GM12875 (cell line): ENCODE data around the gene CLSTN2.

Source experiments
- H3K4me3 ChIP-seq: one replicate; pipeline ENCODE4 v1.5.1; 2011; ENCODE audit warnings: low read depth, low read length, control low read depth
- TF ChIP-seq, protein P1 (sequence below): IDR thresholded peaks from 2 replicates; pipeline ENCODE4 v1.5.1; 2011; ENCODE audit warnings: low read depth, mild to moderate bottlenecking, control low read depth, inconsistent platforms, low read length, moderate library complexity, borderline replicate concordance; ENCODE audit not compliant: insufficient read depth

CLSTN2 gene

DNA sequence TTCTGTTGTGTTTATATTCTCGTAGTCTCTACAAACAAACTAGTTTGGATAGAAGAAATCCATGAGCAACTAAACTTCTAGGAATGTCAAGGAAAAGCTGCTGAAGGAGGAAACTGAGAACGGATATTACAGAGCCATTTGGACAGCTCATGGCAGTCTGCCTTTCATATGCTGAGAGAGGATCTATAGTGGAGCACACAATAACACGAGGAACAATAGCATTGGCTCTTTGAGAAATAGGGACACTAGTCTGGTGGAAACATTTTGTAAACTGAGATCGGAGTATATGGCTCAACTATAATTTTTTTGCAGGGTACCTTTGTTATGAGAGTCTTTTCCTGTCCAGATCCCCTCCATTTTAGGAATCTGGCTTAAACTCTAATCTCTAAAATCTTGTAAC lies 200.5 kb downstream of the CLSTN2 start:
- TF ChIP-seq, protein P1, sequence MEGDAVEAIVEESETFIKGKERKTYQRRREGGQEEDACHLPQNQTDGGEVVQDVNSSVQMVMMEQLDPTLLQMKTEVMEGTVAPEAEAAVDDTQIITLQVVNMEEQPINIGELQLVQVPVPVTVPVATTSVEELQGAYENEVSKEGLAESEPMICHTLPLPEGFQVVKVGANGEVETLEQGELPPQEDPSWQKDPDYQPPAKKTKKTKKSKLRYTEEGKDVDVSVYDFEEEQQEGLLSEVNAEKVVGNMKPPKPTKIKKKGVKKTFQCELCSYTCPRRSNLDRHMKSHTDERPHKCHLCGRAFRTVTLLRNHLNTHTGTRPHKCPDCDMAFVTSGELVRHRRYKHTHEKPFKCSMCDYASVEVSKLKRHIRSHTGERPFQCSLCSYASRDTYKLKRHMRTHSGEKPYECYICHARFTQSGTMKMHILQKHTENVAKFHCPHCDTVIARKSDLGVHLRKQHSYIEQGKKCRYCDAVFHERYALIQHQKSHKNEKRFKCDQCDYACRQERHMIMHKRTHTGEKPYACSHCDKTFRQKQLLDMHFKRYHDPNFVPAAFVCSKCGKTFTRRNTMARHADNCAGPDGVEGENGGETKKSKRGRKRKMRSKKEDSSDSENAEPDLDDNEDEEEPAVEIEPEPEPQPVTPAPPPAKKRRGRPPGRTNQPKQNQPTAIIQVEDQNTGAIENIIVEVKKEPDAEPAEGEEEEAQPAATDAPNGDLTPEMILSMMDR, result no peak
- no peak overlapping the region for H3K4me3 ChIP-seq

DNA sequence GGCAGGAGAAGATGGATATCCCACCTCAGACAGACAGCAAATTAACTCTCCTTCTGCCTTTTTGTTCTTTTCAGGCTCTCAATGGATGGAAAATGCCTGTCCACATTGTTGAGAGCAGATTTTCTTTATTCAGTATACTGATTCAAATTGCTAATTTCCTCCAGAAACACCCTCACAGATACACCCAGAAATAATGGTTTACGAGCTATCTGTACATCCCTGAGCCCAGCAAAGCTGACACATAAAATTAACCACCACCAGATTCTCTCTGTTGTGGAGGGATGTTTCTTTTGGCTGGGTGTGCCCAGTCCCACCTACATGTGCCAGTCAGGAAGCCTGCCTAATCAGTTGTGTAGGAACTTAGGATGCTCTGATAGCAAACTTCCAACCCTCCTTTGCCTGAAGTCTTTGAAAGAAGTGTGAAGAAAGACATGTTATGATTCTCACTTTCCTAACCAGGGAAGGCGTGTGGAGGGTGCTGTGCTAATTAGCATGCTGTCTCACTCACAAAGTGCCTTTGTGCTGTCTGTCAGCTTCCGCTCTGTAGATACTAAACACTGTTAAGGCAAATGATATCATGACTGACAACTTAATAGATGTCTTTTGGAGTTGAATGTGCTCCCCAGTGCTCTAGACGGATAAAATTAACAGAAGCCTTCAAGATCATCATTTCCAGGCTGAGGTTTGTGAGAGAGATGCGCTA lies 208.5 kb downstream of the CLSTN2 start:
- no peak overlapping the region for H3K4me3 ChIP-seq
- TF ChIP-seq, protein P1, result no peak

- TF ChIP-seq, protein P1, result no peak
- H3K4me3 ChIP-seq, result no peak overlapping the region
Observed at GRCh38 chr3:140145528-140145927, 210.5 kb downstream of the CLSTN2 start.

GRCh38 chr3:140146668-140147067 lies 211.7 kb downstream of the CLSTN2 start:
- TF ChIP-seq, protein P1, result no peak
- H3K4me3 ChIP-seq, result no peak overlapping the region

DNA sequence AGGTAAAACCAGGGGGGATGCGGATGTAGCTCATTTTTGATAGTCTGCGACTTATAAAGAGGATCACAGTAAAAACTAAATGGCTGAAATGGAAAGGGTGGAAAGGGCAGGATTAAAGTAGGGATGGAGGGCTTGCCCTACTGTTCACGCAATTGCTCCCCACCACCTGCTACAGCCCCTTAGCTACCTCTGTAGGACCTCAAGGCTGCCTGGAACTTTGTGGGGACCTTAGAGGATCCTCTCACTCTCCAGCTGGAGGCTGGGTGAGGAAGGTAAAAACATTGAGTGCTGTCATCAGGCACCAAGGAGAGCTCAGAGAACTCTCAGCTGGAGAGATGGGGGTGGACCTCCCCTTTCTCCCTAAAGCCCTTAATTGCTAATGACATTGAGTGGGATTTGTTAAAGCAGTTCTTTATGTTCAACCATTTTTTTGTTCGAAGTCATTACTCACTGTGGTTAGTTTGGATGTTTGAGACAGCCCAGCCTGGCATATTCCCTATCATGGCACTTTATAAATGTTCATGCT lies 213.0 kb downstream of the CLSTN2 start:
- H3K4me3 ChIP-seq, result no peak overlapping the region

GRCh38 chr3:140148824-140149390 lies 213.9 kb downstream of the CLSTN2 start:
- TF ChIP-seq, protein P1, result no peak
- H3K4me3 ChIP-seq, result no peak overlapping the region

More for the DNA sequence above, 213.0 kb downstream of the CLSTN2 start:
- TF ChIP-seq, protein P1, result no peak

DNA sequence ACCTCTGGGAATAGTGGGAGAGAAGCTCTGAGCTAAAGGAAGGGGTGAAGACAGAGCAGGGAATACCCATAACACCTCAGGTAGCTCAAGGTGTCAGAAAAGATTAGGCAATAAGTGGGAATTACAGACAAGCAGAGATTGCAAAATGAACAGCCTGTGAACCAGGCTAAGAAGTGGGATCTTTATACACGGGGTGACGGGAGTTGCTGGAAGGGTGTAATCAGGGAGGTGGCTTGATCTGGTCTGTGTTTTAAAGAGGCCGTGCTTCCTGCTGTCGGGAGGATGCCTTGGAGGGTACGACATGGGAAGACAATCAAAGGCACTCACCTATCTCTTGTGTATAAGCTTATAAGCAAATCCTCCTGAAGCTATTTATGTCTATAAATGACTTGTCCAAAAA lies 216.3 kb downstream of the CLSTN2 start:
- H3K4me3 ChIP-seq, result no peak overlapping the region
- TF ChIP-seq, protein P1, result no peak
